ENCODE measurements around the gene HMCES. TPM values are rescaled to one million over a fixed set of nuclear protein-coding genes. Genes with fewer than 3 reads are reported as not detected.

HMCES gene
- total RNA-seq, 1 donor from 2014 or later, result 16.9 TPM

DNA sequence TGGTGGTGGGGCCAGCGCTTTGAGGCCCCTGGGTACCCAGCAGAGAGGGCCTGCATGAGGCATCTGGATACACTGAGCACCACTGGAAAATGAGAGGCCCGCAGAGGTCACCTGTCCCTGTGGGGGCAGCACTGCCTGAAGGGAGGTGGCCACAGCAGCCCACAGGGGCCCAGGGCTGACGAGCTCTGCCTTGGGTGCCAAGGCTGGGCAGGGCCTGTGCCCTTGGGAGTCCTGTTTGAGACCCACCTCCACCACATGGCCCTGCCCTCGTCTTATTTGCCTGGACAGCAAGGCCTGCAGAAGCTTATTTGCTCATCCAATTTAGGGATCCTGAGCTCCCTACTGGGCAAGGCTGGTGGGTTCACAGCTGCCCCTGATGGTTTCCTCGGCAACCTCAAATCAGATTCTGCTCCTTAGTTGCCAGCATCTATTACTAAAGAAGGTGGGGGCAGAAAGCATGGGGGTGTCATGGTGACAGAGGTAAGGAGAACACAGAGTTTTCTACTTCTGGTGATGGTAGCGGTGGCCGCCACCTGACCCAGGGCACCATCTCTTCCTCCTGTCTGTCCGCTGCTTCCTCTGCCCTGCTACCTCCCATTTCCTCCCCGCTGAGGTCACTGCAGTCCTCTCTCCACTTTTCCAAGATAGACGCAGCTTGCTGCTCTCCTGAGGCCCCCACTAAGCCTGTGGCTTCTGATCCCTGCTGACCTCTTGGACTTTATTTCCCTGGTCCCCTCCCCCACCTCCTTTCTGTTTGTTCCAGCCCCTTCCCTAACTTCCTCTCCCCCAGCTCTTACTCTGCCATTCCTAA lies 62.9 kb downstream of the HMCES start:
- no peak for DNase-seq (ENCODE audit: extremely low spot score in 2 of 2)
- Histone ChIP-seq H3K9me3 (no peaks in the 10 kb centered on the region), H3K36me3 (no peaks in the 10 kb centered on the region), H3K4me3 (no peak overlapping the region), H3K4me1 (peaks cover 13% of the 10 kb centered on the region), H3K27ac (no peak overlapping the region), H3K27me3 (peaks cover 4% of the 10 kb centered on the region)
- intact Hi-C loops (cut with DNase I), result no loop called here
- TF ChIP-seq POLR2A (IDR thresholded peaks at IDR 0.05) (no peak), POLR2AphosphoS5 (IDR thresholded peaks at IDR 0.05; ENCODE audit: insufficient read depth in 1 of 2, low read depth in 1 of 2) (no peak)
- TF ChIP-seq, protein P1, sequence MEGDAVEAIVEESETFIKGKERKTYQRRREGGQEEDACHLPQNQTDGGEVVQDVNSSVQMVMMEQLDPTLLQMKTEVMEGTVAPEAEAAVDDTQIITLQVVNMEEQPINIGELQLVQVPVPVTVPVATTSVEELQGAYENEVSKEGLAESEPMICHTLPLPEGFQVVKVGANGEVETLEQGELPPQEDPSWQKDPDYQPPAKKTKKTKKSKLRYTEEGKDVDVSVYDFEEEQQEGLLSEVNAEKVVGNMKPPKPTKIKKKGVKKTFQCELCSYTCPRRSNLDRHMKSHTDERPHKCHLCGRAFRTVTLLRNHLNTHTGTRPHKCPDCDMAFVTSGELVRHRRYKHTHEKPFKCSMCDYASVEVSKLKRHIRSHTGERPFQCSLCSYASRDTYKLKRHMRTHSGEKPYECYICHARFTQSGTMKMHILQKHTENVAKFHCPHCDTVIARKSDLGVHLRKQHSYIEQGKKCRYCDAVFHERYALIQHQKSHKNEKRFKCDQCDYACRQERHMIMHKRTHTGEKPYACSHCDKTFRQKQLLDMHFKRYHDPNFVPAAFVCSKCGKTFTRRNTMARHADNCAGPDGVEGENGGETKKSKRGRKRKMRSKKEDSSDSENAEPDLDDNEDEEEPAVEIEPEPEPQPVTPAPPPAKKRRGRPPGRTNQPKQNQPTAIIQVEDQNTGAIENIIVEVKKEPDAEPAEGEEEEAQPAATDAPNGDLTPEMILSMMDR (IDR thresholded peaks at IDR 0.05), result no peak

DNA sequence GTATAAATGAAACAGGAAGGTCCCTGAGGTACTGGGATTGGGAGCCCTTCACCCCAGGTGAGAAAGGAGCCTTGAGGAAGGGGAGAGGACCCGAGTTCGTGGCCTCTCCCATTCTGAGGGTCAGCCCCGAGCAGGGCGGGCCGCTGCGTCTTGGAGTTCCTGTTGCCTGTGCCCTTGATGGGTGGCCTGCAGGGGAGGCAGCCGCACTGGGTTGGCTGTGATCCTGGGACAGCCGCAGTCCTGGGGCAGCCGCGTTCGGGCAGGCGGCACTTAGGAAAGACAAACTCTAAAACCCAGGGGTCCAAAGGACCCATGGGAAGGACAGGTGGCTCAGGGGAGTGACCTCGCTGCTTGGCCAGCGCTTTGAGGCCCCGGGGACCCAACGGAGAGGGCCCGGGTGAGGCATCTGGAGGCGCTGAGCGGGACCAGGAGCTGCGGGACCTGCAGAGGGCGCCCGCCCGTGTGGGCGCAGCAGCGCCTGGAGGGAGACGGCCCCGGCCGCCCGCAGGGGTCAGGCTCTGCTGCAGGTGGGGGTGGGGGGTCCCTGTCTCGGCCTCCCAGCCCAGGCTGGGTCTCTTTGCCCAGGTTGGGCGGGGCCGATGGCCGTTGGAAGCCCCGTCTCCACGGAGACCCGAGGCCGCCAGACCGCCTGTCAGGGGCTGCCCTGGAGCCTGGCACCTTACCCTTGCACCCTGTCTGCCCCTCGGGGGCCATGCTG lies 65.1 kb downstream of the HMCES start:
- H3K9me3 ChIP-seq, result no peaks in the 10 kb centered on the region
- no peak for DNase-seq (ENCODE audit: extremely low spot score in 2 of 2)
- TF ChIP-seq POLR2AphosphoS5 (IDR thresholded peaks at IDR 0.05; ENCODE audit: insufficient read depth in 1 of 2, low read depth in 1 of 2) (no peak), POLR2A (IDR thresholded peaks at IDR 0.05) (no peak)
- TF ChIP-seq, protein P1 (IDR thresholded peaks at IDR 0.05), result no peak
- H3K4me3 ChIP-seq, result peak overlapping the region in 1 of 2 donors; percentile 1
- intact Hi-C loops (cut with DNase I), result no loop called here
- no peaks in the 10 kb centered on the region for H3K36me3 ChIP-seq
- H3K27ac ChIP-seq, result no peak overlapping the region
- H3K27me3 ChIP-seq, result peaks cover 4% of the 10 kb centered on the region
- H3K4me1 ChIP-seq, result peaks cover 21% of the 10 kb centered on the region

DNA sequence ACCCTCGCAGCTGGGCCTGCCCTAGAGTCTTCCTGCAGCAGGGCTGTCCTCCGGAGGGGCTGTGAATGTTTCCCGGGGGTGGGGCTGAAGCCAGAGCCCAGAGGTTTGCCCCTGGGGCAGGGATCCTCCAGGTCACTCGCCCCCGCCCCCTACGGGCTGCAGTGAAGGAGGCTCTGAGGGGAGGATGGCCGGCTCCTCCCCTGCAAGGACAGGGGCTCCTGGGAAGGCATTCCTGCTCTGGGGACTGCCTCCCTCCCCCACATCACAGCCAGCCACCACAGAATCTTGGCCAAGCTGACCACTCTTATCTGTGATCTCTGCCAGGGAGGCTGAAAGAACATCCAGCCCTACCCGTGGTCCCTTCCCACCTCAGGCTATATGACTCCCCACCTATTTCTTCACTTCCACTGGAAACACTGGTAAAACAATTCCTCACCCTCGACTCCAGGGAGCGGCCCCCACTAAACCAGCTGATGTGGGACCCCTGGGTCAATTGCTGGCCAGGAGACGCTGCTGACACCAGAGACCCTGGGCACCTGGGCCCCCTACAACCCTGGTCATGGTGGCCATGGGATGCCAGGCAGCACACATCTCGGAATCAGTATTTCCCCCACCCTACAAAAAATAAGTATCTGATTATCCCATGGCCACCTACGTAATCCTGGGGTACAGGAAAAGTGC lies 66.0 kb downstream of the HMCES start:
- H3K9me3 ChIP-seq, result no peaks in the 10 kb centered on the region
- DNase-seq (ENCODE audit: extremely low spot score in 2 of 2), result no peak
- peak overlapping the region in 1 of 2 donors; percentile 1 for H3K4me3 ChIP-seq
- TF ChIP-seq POLR2AphosphoS5 (IDR thresholded peaks at IDR 0.05; ENCODE audit: insufficient read depth in 1 of 2, low read depth in 1 of 2), result no peak
- TF ChIP-seq, protein P1 (IDR thresholded peaks at IDR 0.05), result no peak
- TF ChIP-seq POLR2A (IDR thresholded peaks at IDR 0.05), result no peak
- no peak overlapping the region for H3K27ac ChIP-seq
- peaks cover 21% of the 10 kb centered on the region for H3K4me1 ChIP-seq
- intact Hi-C loops (cut with DNase I), result no loop called here
- H3K36me3 ChIP-seq, result no peaks in the 10 kb centered on the region
- peaks cover 4% of the 10 kb centered on the region for H3K27me3 ChIP-seq

DNA sequence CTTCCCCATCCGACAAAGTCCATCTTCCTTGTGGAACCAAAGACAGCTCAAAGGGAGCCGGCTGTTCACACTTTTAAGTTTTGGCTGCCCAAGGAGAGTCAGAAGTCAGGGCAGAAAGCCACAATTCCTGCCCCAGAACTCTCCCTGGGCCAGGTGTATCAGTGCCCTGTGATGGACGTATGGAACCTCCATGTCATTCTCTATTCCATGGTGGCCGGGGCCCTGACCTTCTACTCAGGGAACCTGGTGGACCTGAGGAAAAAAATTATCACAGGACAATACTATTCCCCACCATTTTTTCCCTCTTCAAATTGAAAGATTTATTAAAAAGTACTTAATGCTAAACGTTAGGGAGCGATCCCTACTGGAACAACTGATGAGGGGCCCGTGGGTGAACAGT lies 66.6 kb downstream of the HMCES start:
- intact Hi-C loops (cut with DNase I), result no loop called here
- Histone ChIP-seq H3K9me3 (no peaks in the 10 kb centered on the region), H3K27ac (no peak overlapping the region), H3K4me1 (peaks cover 21% of the 10 kb centered on the region), H3K36me3 (no peaks in the 10 kb centered on the region), H3K4me3 (no peak overlapping the region), H3K27me3 (peaks cover 4% of the 10 kb centered on the region)
- no peak for DNase-seq (ENCODE audit: extremely low spot score in 2 of 2)
- TF ChIP-seq POLR2AphosphoS5 (IDR thresholded peaks at IDR 0.05; ENCODE audit: insufficient read depth in 1 of 2, low read depth in 1 of 2), result no peak
- TF ChIP-seq, protein P1 (IDR thresholded peaks at IDR 0.05), result no peak
- no peak for TF ChIP-seq POLR2A (IDR thresholded peaks at IDR 0.05)
